Neural cell (in vitro differentiated cells): ENCODE results near the gene SVOP. TPM values are rescaled to one million over a fixed set of nuclear protein-coding genes. Genes with fewer than 3 reads are reported as not detected.

Experiments
- H2AFZ ChIP-seq: fragments of 200-600, 300-800 bp; sonication (generic), shearing (Covaris generic); 2 replicates; pipeline ENCODE4 v1.6.0; 2014; ENCODE audit warnings: low read depth, mild to moderate bottlenecking, antibody characterized with exemption, low read length, moderate library complexity
- H3F3A ChIP-seq: fragments of 200-600 bp; shearing (Covaris generic); 2 replicates; pipeline ENCODE4 v1.6.1; 2016; ENCODE audit warnings: mild to moderate bottlenecking, moderate library complexity, mixed read lengths, antibody characterized with exemption, low read length; ENCODE audit not compliant: insufficient read depth, poor library complexity, severe bottlenecking
- H3K27ac ChIP-seq: fragments of 200-600, 300-800 bp; sonication (generic), shearing (Covaris generic); 2 replicates; pipeline ENCODE4 v1.5.1; 2014; ENCODE audit warnings: mild to moderate bottlenecking, low read length, moderate library complexity
- H3K27me3 ChIP-seq: fragments of 300-800, 200-600 bp; sonication (generic), shearing (Covaris generic); 2 replicates; pipeline ENCODE4 v1.6.0; 2014; ENCODE audit warnings: mild to moderate bottlenecking, low read depth, low read length, moderate library complexity; ENCODE audit not compliant: insufficient read depth
- H3K36me3 ChIP-seq: fragments of 300-800, 200-600 bp; sonication (generic), shearing (Covaris generic); 2 replicates; pipeline ENCODE4 v1.5.1; 2014; ENCODE audit warnings: mild to moderate bottlenecking, antibody characterized with exemption, low read length, moderate library complexity; ENCODE audit not compliant: insufficient read depth
- H3K4me2 ChIP-seq: fragments of 300-800, 200-600 bp; sonication (generic), shearing (Covaris generic); 2 replicates; pipeline ENCODE4 v1.6.0; 2014; ENCODE audit warnings: mild to moderate bottlenecking, low read length
- H3K4me3 ChIP-seq: fragments of 300-800, 200-600 bp; sonication (generic), shearing (Covaris generic); 2 replicates; pipeline ENCODE4 v1.5.1; 2014; ENCODE audit warnings: mild to moderate bottlenecking, low read length, moderate library complexity
- H3K79me2 ChIP-seq: fragments of 200-600 bp; shearing (Covaris generic); replicated peaks from 2 replicates; pipeline ENCODE4 v1.6.0; 2014; ENCODE audit warnings: mild to moderate bottlenecking, low read length, moderate library complexity; ENCODE audit not compliant: insufficient read depth
- H3K9ac ChIP-seq: fragments of 300-800, 200-600 bp; sonication (generic), shearing (Covaris generic); 2 replicates; pipeline ENCODE4 v1.6.1; 2016; ENCODE audit warnings: mild to moderate bottlenecking, low read length, mixed read lengths
- H3K9me2 ChIP-seq: fragments of 200-600 bp; shearing (Covaris generic); 2 replicates; pipeline ENCODE4 v1.6.1; 2016; ENCODE audit warnings: mild to moderate bottlenecking, low read length, mixed read lengths; ENCODE audit not compliant: insufficient read depth
- H3K9me3 ChIP-seq: fragments of 200-600, 300-800 bp; sonication (generic), shearing (Covaris generic); 2 replicates; pipeline ENCODE4 v1.6.1; 2016; ENCODE audit warnings: mild to moderate bottlenecking, mixed run types, low read length, moderate library complexity, mixed read lengths
- H4K20me1 ChIP-seq: fragments of 200-600 bp; shearing (Covaris generic); 2 replicates; pipeline ENCODE4 v1.6.1; 2016; ENCODE audit warnings: mild to moderate bottlenecking, mixed run types; ENCODE audit not compliant: insufficient read depth
- CTCF ChIP-seq: fragments of 450-650 bp; IDR thresholded peaks from 2 replicates; pipeline ENCODE4 v1.5.1; 2014; ENCODE audit warnings: antibody characterized with exemption, mild to moderate bottlenecking, moderate library complexity; ENCODE audit not compliant: poor library complexity, severe bottlenecking
- EP300 ChIP-seq: fragments of 450-650 bp; conservative IDR thresholded peaks from 2 replicates; pipeline ENCODE4 v1.6.1; 2014; ENCODE audit warnings: antibody characterized with exemption, mild to moderate bottlenecking, moderate library complexity; ENCODE audit not compliant: poor library complexity, severe bottlenecking
- EZH2 ChIP-seq: fragments of 200-600, 300-800 bp; shearing (Covaris generic), sonication (generic); IDR thresholded peaks from 2 replicates; pipeline ENCODE4 v1.6.1; 2014; ENCODE audit warnings: antibody characterized with exemption, low read length, borderline replicate concordance, mild to moderate bottlenecking; ENCODE audit not compliant: insufficient read depth, poor library complexity, severe bottlenecking
- MXI1 ChIP-seq: fragments of 450-650 bp; conservative IDR thresholded peaks from 2 replicates; pipeline ENCODE4 v1.6.1; 2014; ENCODE audit warnings: antibody characterized with exemption, mild to moderate bottlenecking; ENCODE audit not compliant: poor library complexity, severe bottlenecking
- POLR2AphosphoS5 ChIP-seq: IDR thresholded peaks from 2 replicates; pipeline ENCODE4 v1.6.1; 2012
- RAD21 ChIP-seq: fragments of 450-650 bp; conservative IDR thresholded peaks from 2 replicates; pipeline ENCODE4 v1.6.1; 2014; ENCODE audit warnings: antibody characterized with exemption, mild to moderate bottlenecking, moderate library complexity
- SMC3 ChIP-seq: fragments of 450-650 bp; conservative IDR thresholded peaks from 2 replicates; pipeline ENCODE4 v1.6.1; 2014; ENCODE audit warnings: antibody characterized with exemption, mild to moderate bottlenecking, moderate library complexity; ENCODE audit not compliant: poor library complexity
- TAF1 ChIP-seq: IDR thresholded peaks from 2 replicates; pipeline ENCODE4 v1.6.1; 2012; ENCODE audit warnings: low read depth
- polyA plus RNA-seq: library from polyadenylated mRNA; depleted of rRNA; stranded (reverse); fragments of >200 nt; gene quantifications from 2 replicates; pipeline ENCODE4 v1.2.3, GENCODE V29; 2014
- TF ChIP-seq, protein P1 (sequence below): IDR thresholded peaks from 2 replicates; pipeline ENCODE4 v1.6.1; 2012; ENCODE audit warnings: borderline replicate concordance

The SVOP gene
- polyA plus RNA-seq, 1 donor from 2014 or later: 41.3 TPM

DNA sequence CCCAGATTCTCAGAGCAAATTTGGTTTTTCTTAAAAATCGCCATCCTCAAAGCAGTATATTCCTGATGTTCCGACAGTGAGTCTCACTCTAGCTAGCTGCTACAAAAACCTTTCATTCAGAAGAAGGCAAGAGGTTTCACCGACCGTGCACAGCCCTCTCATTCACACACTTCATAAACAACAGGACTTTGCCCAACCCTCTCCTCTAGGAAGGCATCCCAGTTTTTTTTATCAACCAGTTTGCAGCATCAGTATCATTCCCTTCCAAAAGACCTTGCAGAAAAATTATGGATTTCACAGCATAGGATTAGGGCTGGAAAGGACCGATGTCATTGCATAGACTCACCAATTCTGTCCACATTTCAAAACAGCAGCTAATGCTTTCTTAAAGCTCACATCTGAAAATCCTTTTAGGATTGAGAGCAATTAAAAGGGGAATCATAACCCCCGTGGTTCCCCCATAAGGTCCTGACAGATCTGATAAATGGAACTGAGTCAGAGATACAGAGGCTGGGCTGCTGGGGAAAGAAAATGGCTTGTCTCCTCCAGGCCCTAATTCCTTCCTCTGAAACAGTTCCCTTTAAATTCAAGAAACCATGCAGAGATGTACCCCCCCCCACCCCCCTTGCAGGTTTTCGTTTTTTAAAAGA is 597 bp downstream of the SVOP start:
- no peaks in the 10 kb centered on the region for H3K9me3 ChIP-seq
- peak overlapping the region; percentile 93 for H3K9ac ChIP-seq
- peaks cover 33% of the 10 kb centered on the region for H3K79me2 ChIP-seq
- H3K4me2 ChIP-seq: peak overlapping the region; percentile 93
- no peaks in the 10 kb centered on the region for H3K27me3 ChIP-seq
- TF ChIP-seq EZH2 (no peak), EP300 (no peak), RAD21 (no peak), SMC3 (no peak), CTCF (no peak), TAF1 (no peak), MXI1 (no peak), POLR2AphosphoS5 (no peak)
- TF ChIP-seq, protein P1, sequence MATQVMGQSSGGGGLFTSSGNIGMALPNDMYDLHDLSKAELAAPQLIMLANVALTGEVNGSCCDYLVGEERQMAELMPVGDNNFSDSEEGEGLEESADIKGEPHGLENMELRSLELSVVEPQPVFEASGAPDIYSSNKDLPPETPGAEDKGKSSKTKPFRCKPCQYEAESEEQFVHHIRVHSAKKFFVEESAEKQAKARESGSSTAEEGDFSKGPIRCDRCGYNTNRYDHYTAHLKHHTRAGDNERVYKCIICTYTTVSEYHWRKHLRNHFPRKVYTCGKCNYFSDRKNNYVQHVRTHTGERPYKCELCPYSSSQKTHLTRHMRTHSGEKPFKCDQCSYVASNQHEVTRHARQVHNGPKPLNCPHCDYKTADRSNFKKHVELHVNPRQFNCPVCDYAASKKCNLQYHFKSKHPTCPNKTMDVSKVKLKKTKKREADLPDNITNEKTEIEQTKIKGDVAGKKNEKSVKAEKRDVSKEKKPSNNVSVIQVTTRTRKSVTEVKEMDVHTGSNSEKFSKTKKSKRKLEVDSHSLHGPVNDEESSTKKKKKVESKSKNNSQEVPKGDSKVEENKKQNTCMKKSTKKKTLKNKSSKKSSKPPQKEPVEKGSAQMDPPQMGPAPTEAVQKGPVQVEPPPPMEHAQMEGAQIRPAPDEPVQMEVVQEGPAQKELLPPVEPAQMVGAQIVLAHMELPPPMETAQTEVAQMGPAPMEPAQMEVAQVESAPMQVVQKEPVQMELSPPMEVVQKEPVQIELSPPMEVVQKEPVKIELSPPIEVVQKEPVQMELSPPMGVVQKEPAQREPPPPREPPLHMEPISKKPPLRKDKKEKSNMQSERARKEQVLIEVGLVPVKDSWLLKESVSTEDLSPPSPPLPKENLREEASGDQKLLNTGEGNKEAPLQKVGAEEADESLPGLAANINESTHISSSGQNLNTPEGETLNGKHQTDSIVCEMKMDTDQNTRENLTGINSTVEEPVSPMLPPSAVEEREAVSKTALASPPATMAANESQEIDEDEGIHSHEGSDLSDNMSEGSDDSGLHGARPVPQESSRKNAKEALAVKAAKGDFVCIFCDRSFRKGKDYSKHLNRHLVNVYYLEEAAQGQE: no peak
- no peaks in the 10 kb centered on the region for H3K36me3 ChIP-seq
- no peaks in the 10 kb centered on the region for H3K9me2 ChIP-seq
- peak overlapping the region; percentile 91 for H3K27ac ChIP-seq
- no peaks in the 10 kb centered on the region for H4K20me1 ChIP-seq
- no peaks in the 10 kb centered on the region for H3F3A ChIP-seq
- H2AFZ ChIP-seq: peak overlapping the region; percentile 88
- peak overlapping the region; percentile 72 for H3K4me3 ChIP-seq

GRCh38 chr12:109018296-109018695 is 2.6 kb downstream of the SVOP start:
- Histone ChIP-seq H3K27me3 (no peaks in the 10 kb centered on the region), H3K4me3 (peak overlapping the region; percentile 72), H4K20me1 (no peaks in the 10 kb centered on the region), H3K27ac (no peak overlapping the region), H3K79me2 (peaks cover 37% of the 10 kb centered on the region), H3K36me3 (no peaks in the 10 kb centered on the region), H3K4me2 (peak overlapping the region; percentile 93), H3K9me3 (no peaks in the 10 kb centered on the region), H3K9me2 (no peaks in the 10 kb centered on the region), H3F3A (no peaks in the 10 kb centered on the region), H2AFZ (no peak overlapping the region), H3K9ac (no peak overlapping the region)
- TF ChIP-seq EP300 (no peak), SMC3 (no peak), TAF1 (no peak), MXI1 (no peak), RAD21 (no peak), POLR2AphosphoS5 (no peak), CTCF (no peak)
- TF ChIP-seq, protein P1: no peak
